Loucy (cell line): ENCODE measurements around the gene PACSIN3.

Experiments
- H2AFZ ChIP-seq: fragments of 200-600 bp; sonication (generic); 2 replicates; pipeline ENCODE4 v1.6.0; 2016; ENCODE audit warnings: antibody characterized with exemption, mild to moderate bottlenecking, low read length, moderate library complexity
- H3F3A ChIP-seq: fragments of 200-600 bp; 2 replicates; pipeline ENCODE4 v1.6.0; 2016; ENCODE audit warnings: antibody characterized with exemption, low read depth, mild to moderate bottlenecking
- H3K27me3 ChIP-seq: fragments of 200-600 bp; sonication (generic); 2 replicates; pipeline ENCODE4 v1.6.1; 2014; ENCODE audit warnings: low read length, mild to moderate bottlenecking; ENCODE audit not compliant: insufficient read depth, poor library complexity, severe bottlenecking
- H3K36me3 ChIP-seq: fragments of 200-600 bp; sonication (generic); 2 replicates; pipeline ENCODE4 v1.6.1; 2016; ENCODE audit warnings: low read length; ENCODE audit not compliant: insufficient read depth
- H3K4me1 ChIP-seq: fragments of 200-600 bp; sonication (generic); 2 replicates; pipeline ENCODE4 v1.5.1; 2014; ENCODE audit warnings: low read length, mild to moderate bottlenecking; ENCODE audit not compliant: insufficient read depth, poor library complexity, severe bottlenecking
- H3K4me2 ChIP-seq: fragments of 200-600 bp; sonication (generic); 2 replicates; pipeline ENCODE4 v1.6.0; 2014; ENCODE audit warnings: antibody characterized with exemption, low read length, low read depth, mild to moderate bottlenecking; ENCODE audit not compliant: poor library complexity, severe bottlenecking
- H3K4me3 ChIP-seq: fragments of 200-600 bp; sonication (generic); 2 replicates; pipeline ENCODE4 v1.5.1; 2014; ENCODE audit warnings: low read length, mild to moderate bottlenecking, mixed read lengths; ENCODE audit not compliant: poor library complexity, severe bottlenecking
- H3K79me2 ChIP-seq: fragments of 200-600 bp; sonication (generic); 2 replicates; pipeline ENCODE4 v1.6.1; 2014; ENCODE audit warnings: low read length; ENCODE audit not compliant: insufficient read depth
- H3K9ac ChIP-seq: fragments of 200-600 bp; sonication (generic); 2 replicates; pipeline ENCODE4 v1.6.0; 2014; ENCODE audit warnings: mild to moderate bottlenecking, low read depth, low read length, moderate library complexity; ENCODE audit not compliant: poor library complexity, severe bottlenecking
- H3K9me2 ChIP-seq: fragments of 200-600 bp; sonication (generic); replicated peaks from 2 replicates; pipeline ENCODE4 v1.6.1; 2016; ENCODE audit warnings: low read depth, low read length, mixed read lengths
- H3K9me3 ChIP-seq: fragments of 200-600 bp; sonication (generic); 2 replicates; pipeline ENCODE4 v1.6.1; 2014; ENCODE audit warnings: mild to moderate bottlenecking, antibody characterized with exemption, low read length, low read depth; ENCODE audit not compliant: insufficient read depth
- H4K20me1 ChIP-seq: fragments of 200-600 bp; sonication (generic); 2 replicates; pipeline ENCODE4 v1.6.0; 2014; ENCODE audit warnings: antibody characterized with exemption, low read length, mild to moderate bottlenecking; ENCODE audit not compliant: insufficient read depth, poor library complexity, severe bottlenecking
- EZH2phosphoT487 ChIP-seq: fragments of 200-600 bp; IDR thresholded peaks from 2 replicates; pipeline ENCODE4 v1.6.1; 2018; ENCODE audit warnings: antibody characterized with exemption, mild to moderate bottlenecking, moderate library complexity, borderline replicate concordance
- TF ChIP-seq, protein P1 (sequence below): fragments of 200-600 bp; sonication (generic); conservative IDR thresholded peaks from 2 replicates; pipeline ENCODE4 v1.5.1; 2014; ENCODE audit warnings: mild to moderate bottlenecking, antibody characterized with exemption, low read length

The PACSIN3 gene

DNA sequence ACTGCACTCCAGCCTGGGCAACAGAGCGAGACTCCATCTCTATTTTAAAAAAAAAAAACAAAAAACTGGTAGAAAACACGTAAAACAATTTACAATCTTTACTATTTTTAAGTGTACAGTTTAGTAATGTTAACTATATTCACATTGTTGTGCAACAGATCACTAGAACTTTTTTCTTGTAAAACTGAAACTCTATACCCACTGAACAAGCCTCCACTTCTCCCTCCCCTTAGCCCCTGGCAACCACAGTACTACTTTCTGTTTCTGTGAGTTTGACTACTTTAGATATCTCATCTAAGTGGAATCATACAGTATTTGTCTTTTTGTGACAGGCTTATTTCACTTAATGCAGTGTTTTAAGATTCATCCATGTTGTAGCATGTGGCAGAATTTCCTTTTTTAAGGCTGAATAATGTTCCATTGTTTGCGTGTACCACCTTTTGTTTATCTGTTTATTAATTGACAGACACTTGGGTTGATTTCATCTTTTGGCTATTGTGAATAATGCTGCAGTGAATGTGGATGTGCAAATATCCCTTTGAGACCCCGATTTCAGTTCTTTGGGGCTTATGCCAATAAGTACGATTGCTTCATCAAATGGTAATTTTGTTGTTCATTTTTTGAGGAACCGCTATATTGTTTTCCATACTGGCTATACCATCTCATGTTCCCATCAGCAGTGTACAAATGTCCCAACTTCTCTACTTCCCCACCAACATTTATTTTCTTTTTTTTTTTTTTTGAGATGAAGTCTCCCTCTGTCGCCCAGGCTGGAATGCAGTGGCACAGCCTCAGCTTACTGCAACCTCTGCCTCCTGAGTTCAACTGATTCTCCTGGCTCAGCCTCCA lies 39.5 kb upstream of the PACSIN3 start:
- H3K9ac ChIP-seq = no peak overlapping the region
- H3F3A ChIP-seq = no peaks in the 10 kb centered on the region
- no peaks in the 10 kb centered on the region for H4K20me1 ChIP-seq
- no peak overlapping the region for H3K4me3 ChIP-seq
- TF ChIP-seq, protein P1, sequence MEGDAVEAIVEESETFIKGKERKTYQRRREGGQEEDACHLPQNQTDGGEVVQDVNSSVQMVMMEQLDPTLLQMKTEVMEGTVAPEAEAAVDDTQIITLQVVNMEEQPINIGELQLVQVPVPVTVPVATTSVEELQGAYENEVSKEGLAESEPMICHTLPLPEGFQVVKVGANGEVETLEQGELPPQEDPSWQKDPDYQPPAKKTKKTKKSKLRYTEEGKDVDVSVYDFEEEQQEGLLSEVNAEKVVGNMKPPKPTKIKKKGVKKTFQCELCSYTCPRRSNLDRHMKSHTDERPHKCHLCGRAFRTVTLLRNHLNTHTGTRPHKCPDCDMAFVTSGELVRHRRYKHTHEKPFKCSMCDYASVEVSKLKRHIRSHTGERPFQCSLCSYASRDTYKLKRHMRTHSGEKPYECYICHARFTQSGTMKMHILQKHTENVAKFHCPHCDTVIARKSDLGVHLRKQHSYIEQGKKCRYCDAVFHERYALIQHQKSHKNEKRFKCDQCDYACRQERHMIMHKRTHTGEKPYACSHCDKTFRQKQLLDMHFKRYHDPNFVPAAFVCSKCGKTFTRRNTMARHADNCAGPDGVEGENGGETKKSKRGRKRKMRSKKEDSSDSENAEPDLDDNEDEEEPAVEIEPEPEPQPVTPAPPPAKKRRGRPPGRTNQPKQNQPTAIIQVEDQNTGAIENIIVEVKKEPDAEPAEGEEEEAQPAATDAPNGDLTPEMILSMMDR = no peak
- TF ChIP-seq EZH2phosphoT487 = no peak
- H3K4me1 ChIP-seq = no peaks in the 10 kb centered on the region
- no peaks in the 10 kb centered on the region for H3K9me2 ChIP-seq
- no peak overlapping the region for H3K4me2 ChIP-seq
- no peaks in the 10 kb centered on the region for H3K27me3 ChIP-seq
- peaks cover 12% of the 10 kb centered on the region; the same call in 1 of the 2 replicates for H3K36me3 ChIP-seq
- H3K79me2 ChIP-seq = peaks cover 3% of the 10 kb centered on the region; the same call in 1 of the 2 replicates
- no peaks in the 10 kb centered on the region for H3K9me3 ChIP-seq
- H2AFZ ChIP-seq = no peak overlapping the region

DNA sequence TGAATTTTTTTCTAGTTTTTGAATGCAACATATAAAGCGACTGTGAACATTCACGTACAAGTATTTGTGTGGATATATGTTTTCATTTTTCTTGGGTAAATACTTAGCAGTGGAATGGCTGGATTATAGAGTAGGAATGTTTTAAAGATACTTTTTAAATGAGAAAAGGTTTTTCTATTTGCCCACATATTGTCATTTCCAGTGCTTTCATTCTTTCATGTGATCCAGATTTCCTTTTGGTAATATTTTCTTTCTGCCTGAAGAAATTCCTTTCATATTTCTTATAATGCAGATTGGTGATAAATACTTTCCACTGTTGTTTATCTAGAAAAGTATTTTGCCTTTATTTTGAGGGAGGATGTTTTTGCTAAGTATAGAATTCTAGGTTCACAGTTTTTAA lies 36.5 kb upstream of the PACSIN3 start:
- Histone ChIP-seq H2AFZ (no peak overlapping the region), H3K27me3 (no peaks in the 10 kb centered on the region), H3K9ac (no peak overlapping the region), H3K4me2 (no peak overlapping the region), H3F3A (no peaks in the 10 kb centered on the region), H3K9me2 (no peaks in the 10 kb centered on the region), H3K4me3 (no peak overlapping the region), H3K4me1 (peaks cover 7% of the 10 kb centered on the region), H3K79me2 (peaks cover 26% of the 10 kb centered on the region), H4K20me1 (peaks cover 8% of the 10 kb centered on the region), H3K36me3 (peaks cover 7% of the 10 kb centered on the region; the same call in 1 of the 2 replicates), H3K9me3 (no peaks in the 10 kb centered on the region)
- TF ChIP-seq, protein P1 = no peak
- TF ChIP-seq EZH2phosphoT487 = no peak

DNA sequence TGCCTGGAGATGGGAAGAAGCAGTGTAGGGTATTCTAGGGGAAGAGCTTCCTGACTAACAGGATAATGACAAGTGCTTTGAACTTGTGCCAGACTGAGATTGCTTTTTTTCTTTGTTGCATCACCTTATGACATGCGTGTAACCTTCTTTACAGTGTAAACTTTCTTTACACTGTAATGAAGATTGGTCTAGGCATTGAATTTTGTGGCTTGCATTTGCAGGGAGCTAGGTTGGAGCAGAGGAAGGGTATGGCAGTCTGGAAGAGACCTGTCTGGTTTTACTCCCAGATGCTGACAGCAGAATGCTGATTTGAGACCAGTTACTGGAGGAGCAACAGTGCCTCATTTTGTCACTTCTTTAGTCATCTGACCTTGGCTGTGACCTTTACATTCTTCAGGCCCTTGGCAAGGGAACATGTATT lies 34.2 kb upstream of the PACSIN3 start:
- Histone ChIP-seq H3K9ac (no peak overlapping the region), H3F3A (no peaks in the 10 kb centered on the region), H3K9me2 (no peaks in the 10 kb centered on the region), H3K4me3 (no peak overlapping the region), H3K9me3 (no peaks in the 10 kb centered on the region), H3K4me1 (peaks cover 21% of the 10 kb centered on the region), H2AFZ (no peak overlapping the region), H3K79me2 (peaks cover 44% of the 10 kb centered on the region), H3K36me3 (peaks cover 7% of the 10 kb centered on the region; the same call in 1 of the 2 replicates), H4K20me1 (peaks cover 19% of the 10 kb centered on the region), H3K27me3 (no peaks in the 10 kb centered on the region), H3K4me2 (peak overlapping the region; percentile 38)
- TF ChIP-seq, protein P1 = no peak
- TF ChIP-seq EZH2phosphoT487 = no peak
